ENCODE results near the gene OR10H3. TPM values are rescaled to one million over a fixed set of nuclear protein-coding genes. Genes with fewer than 3 reads are reported as not detected.

The OR10H3 gene
- total RNA-seq, 3 donors from 2014 or later = not detected

DNA sequence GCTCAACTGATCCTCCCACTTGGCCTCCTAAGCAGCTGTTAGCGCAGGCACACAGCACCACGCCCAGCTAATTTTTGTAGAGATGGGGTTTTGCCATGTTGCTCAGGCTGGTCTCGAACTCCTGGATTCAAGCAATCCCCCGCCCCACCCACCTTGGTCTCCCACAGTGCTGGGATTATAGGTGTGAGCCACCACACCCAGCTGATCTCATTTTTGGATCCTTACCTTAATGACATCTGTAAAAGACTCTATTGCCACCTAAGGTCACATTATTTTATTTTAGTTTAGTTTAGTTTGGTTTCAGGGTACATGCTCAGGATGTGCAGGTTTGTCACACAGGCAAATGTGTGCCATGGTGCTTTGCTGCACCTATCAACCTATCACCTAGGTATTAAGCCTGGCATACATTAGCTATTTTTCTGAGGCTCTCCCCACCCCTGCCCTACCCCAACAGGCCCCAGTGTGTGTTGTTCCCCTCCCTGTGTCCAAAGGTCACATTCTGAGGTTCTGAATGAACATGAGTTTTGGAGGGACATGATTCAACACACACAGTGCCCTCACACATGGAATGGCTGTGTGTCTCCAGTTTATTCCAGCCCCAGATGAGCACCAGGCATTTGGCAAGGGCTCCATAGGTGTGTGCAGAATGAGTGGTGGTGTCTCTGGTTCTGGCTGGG, 50.9 kb downstream of the OR10H3 start:
- Mint-ChIP-seq H3K9me3 (no peaks in the 10 kb centered on the region), H3K4me3 (no peak overlapping the region), H3K27me3 (ENCODE audit: low read depth) (peaks cover 22% of the 10 kb centered on the region), H3K4me1 (ENCODE audit: low read depth) (no peaks in the 10 kb centered on the region), H3K36me3 (ENCODE audit: insufficient read depth) (no peaks in the 10 kb centered on the region)
- DNase-seq (no peak), ATAC-seq (no peak)

GRCh38 chr19:15790096-15790495, 52.3 kb downstream of the OR10H3 start:
- Mint-ChIP-seq H3K4me1 (ENCODE audit: low read depth) (no peaks in the 10 kb centered on the region), H3K4me3 (no peak overlapping the region), H3K36me3 (ENCODE audit: insufficient read depth) (no peaks in the 10 kb centered on the region), H3K27me3 (ENCODE audit: low read depth) (peaks cover 29% of the 10 kb centered on the region), H3K9me3 (no peaks in the 10 kb centered on the region)
- ATAC-seq = no peak
- DNase-seq = no peak

Other genes with a start within 250 kb of the OR10H3 start
- gene CYP4F22, start 229.5 kb upstream of the OR10H3 start, total RNA-seq = under 1 TPM; 0.57 to 0.82 (median 0.78) TPM
- gene CYP4F8, start 122.8 kb upstream of the OR10H3 start, total RNA-seq = not detected
- gene CYP4F3, start 97.1 kb upstream of the OR10H3 start, total RNA-seq = under 1 TPM in 2 of 3 donors, not detected in 1; 0.08 to 0.18 TPM
- gene CYP4F12, start 64.9 kb upstream of the OR10H3 start, total RNA-seq = not detected
- gene OR10H2, start 10.0 kb upstream of the OR10H3 start, total RNA-seq = not detected
- not detected for gene OR10H5, start 49.7 kb downstream of the OR10H3 start, total RNA-seq
- gene OR10H1, start 77.7 kb downstream of the OR10H3 start, total RNA-seq = under 1 TPM in 1 of 3 donors, not detected in 2; 0.05 TPM
- gene CYP4F2, start 160.1 kb downstream of the OR10H3 start, total RNA-seq = not detected
- under 1 TPM; 0.05 to 0.14 (median 0.08) TPM for gene CYP4F11, start 196.5 kb downstream of the OR10H3 start, total RNA-seq
- not detected for gene OR10H4, start 211.0 kb downstream of the OR10H3 start, total RNA-seq

All from activated T-cell treated with anti-CD3 and anti-CD28 coated beads, Interleukin-2, amount 50 U/mL, for 4 hours (primary cell).